Smooth muscle cell (in vitro differentiated cells): ENCODE measurements around the gene PIK3R2. TPM values are rescaled to one million over a fixed set of nuclear protein-coding genes. Genes with fewer than 3 reads are reported as not detected.

Experiments used
- DNase-seq: peaks from one replicate; lab custom pipeline; 2025; ENCODE audit not compliant: unreplicated experiment; lab: John Stamatoyannopoulos, UW
- H2AFZ ChIP-seq: fragments of 200-600 bp; sonication (generic); 2 replicates; pipeline ENCODE4 v1.6.0; 2016; ENCODE audit warnings: antibody characterized with exemption, low read depth, mild to moderate bottlenecking
- H3F3A ChIP-seq: fragments of 200-600 bp; sonication (generic); 2 replicates; pipeline ENCODE4 v1.6.0; 2017; ENCODE audit warnings: antibody characterized with exemption, low read depth
- H3K27ac ChIP-seq: fragments of 200-600 bp; sonication (generic); 2 replicates; pipeline ENCODE4 v1.5.1; 2016; ENCODE audit warnings: low read depth, mild to moderate bottlenecking
- H3K27me3 ChIP-seq: fragments of 200-600 bp; sonication (generic); 2 replicates; pipeline ENCODE4 v1.6.1; 2016; ENCODE audit warnings: low read depth, mild to moderate bottlenecking
- H3K36me3 ChIP-seq: fragments of 200-600 bp; sonication (generic); 2 replicates; pipeline ENCODE4 v1.5.1; 2016; ENCODE audit warnings: low read depth
- H3K4me1 ChIP-seq: fragments of 200-600 bp; sonication (generic); 2 replicates; pipeline ENCODE4 v1.5.1; 2016; ENCODE audit warnings: low read depth
- H3K4me2 ChIP-seq: fragments of 200-600 bp; sonication (generic); 2 replicates; pipeline ENCODE4 v1.6.0; 2016; ENCODE audit warnings: mild to moderate bottlenecking
- H3K4me3 ChIP-seq: fragments of 200-600 bp; sonication (generic); 2 replicates; pipeline ENCODE4 v1.5.1; 2016; ENCODE audit warnings: mild to moderate bottlenecking
- H3K79me2 ChIP-seq: fragments of 200-600 bp; sonication (generic); 2 replicates; pipeline ENCODE4 v1.6.0; 2016; ENCODE audit warnings: low read depth, mild to moderate bottlenecking
- H3K9ac ChIP-seq: fragments of 200-600 bp; sonication (generic); 2 replicates; pipeline ENCODE4 v1.6.0; 2016; ENCODE audit warnings: low read depth
- H3K9me3 ChIP-seq: fragments of 200-600 bp; sonication (generic); replicated peaks from 2 replicates; pipeline ENCODE4 v1.5.1; 2016; ENCODE audit warnings: low read depth
- H4K20me1 ChIP-seq: fragments of 200-600 bp; sonication (generic); 2 replicates; pipeline ENCODE4 v1.6.0; 2016; ENCODE audit warnings: low read depth
- WGBS: methylation state at CpG from one replicate; pipeline ENCODE4 v1.1.7; 2016; ENCODE audit warnings: low lambda C conversion rate; 5-methylcytosine and 5-hydroxymethylcytosine counted together
- polyA plus RNA-seq: library from polyadenylated mRNA; unstranded; fragments of >200 nt; fragmentation: Nextera tagmentation; extraction: Ambion mirVana; gene quantifications from 2 replicates; pipeline ENCODE4 v1.2.1, GENCODE V29; 2016
- total RNA-seq: library from RNA; depleted of rRNA; stranded (reverse); fragments of >200 nt; gene quantifications from 2 replicates; pipeline ENCODE4 v1.2.3, GENCODE V29; 2014
- TF ChIP-seq, protein P1 (sequence below): fragments of 200-600 bp; sonication (generic); IDR thresholded peaks from 2 replicates; pipeline ENCODE4 v1.5.1; 2017; ENCODE audit warnings: borderline replicate concordance, mild to moderate bottlenecking, antibody characterized with exemption; ENCODE audit not compliant: insufficient read depth, poor library complexity, severe bottlenecking

Gene PIK3R2
- total and polyA plus RNA-seq, 2 experiments from 2014 or later: 22.9 to 50.1 TPM

DNA sequence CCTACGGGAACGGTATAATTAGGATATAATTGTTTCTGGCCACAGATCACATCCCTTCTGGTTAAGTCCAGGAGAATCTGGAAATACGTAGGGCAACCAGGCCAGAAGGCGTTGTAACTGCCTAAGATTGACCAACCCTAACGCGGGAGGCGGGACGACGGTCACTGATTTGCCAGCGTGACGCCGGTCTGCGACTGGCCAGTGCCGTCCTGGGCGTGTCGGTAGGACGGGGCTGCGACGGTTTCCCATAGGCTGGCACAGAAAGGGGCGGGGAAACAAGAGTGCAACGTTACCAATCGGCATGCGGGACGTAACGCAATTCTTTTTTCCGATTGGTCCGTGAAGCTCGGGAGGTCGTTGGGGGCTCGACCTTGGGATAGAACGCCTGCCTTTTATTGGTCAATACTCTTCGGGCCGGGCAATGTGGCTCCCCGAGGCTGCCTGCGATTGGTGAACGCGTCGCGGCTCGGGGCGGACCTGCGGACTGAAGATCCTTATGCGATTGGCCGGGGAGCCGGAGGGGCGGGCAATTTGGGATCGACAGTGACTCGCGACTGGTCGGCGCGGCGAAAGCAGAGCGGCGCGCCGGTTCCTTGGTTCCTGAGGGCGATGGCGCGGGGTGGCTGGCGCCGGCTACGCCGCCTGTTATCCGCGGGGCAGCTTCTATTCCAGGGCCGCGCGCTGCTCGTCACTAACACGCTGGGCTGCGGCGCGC is 39.9 kb downstream of the PIK3R2 start, which contains the start of gene MPV17L2:
Gene MPV17L2, plus strand, starts transcription at position 546 of the 715 bp plus-strand sequence. Its CDS starts 64 bp downstream, at position 610.
- no peaks in the 10 kb centered on the region for H3K79me2 ChIP-seq
- no peaks in the 10 kb centered on the region for H4K20me1 ChIP-seq
- peak within 1 kb of the TSS; percentile 96 for H3K4me2 ChIP-seq
- H3K27me3 ChIP-seq: no peaks in the 10 kb centered on the region
- no peaks in the 10 kb centered on the region for H3K36me3 ChIP-seq
- peak within 1 kb of the TSS; percentile 69 for H3K27ac ChIP-seq
- peak within 1 kb of the TSS; percentile 66 for H3K9ac ChIP-seq
- H3K4me3 ChIP-seq: peak within 1 kb of the TSS; percentile 68
- peak within 1 kb of the TSS; percentile 44 for H2AFZ ChIP-seq
- TF ChIP-seq, protein P1, sequence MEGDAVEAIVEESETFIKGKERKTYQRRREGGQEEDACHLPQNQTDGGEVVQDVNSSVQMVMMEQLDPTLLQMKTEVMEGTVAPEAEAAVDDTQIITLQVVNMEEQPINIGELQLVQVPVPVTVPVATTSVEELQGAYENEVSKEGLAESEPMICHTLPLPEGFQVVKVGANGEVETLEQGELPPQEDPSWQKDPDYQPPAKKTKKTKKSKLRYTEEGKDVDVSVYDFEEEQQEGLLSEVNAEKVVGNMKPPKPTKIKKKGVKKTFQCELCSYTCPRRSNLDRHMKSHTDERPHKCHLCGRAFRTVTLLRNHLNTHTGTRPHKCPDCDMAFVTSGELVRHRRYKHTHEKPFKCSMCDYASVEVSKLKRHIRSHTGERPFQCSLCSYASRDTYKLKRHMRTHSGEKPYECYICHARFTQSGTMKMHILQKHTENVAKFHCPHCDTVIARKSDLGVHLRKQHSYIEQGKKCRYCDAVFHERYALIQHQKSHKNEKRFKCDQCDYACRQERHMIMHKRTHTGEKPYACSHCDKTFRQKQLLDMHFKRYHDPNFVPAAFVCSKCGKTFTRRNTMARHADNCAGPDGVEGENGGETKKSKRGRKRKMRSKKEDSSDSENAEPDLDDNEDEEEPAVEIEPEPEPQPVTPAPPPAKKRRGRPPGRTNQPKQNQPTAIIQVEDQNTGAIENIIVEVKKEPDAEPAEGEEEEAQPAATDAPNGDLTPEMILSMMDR: no peak
- under 1% methylated on average over 64 of the region's 74 CpGs for WGBS
- H3K4me1 ChIP-seq: peaks cover 8% of the 10 kb centered on the region
- peak; percentile 100 for DNase-seq
- peaks cover 5% of the 10 kb centered on the region for H3F3A ChIP-seq
- H3K9me3 ChIP-seq: no peaks in the 10 kb centered on the region

DNA sequence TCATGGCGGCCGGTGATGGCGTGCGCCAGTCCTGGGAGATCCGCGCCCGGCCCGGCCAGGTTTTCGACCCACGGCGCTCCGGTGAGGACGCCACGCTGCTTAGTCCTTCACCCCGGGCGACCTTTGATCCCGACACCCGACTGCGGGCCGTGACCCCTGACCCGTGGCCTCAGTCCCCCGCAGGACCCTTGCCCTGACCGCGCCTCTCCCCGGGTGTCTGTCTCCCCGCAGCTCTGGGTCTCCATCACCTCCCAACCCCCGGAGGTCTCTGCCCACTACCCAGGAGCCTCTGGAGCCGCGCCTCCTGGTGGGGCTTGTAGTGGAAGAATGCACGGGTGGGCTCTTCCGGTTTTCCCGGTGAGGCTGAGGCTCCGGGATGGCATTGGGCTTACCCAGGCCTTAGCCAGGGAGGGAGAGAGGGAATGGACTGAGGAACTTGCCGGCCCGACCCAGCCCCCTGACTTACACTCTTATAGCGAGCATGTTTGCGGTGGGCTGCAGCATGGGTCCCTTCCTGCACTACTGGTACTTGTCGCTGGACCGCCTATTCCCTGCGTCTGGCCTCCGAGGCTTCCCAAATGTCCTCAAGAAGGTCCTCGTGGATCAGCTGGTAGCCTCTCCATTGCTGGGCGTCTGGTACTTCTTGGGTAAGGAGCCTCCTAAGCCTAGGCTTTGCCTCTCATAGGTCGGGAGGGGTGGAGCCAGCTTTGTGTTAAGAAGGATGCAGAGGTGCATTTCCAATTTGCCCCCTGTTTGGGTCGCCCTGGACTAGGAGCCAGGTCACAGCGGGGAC is 40.6 kb downstream of the PIK3R2 start:
- no peaks in the 10 kb centered on the region for H3K9me3 ChIP-seq
- 6% methylated on average over 45 of the region's 46 CpGs for WGBS
- peak overlapping the region; percentile 66 for H3K9ac ChIP-seq
- H3K4me3 ChIP-seq: peak overlapping the region; percentile 68
- TF ChIP-seq, protein P1: no peak
- no peaks in the 10 kb centered on the region for H4K20me1 ChIP-seq
- DNase-seq: no peak
- H3K27ac ChIP-seq: peak overlapping the region; percentile 28
- H3K79me2 ChIP-seq: no peaks in the 10 kb centered on the region
- peak overlapping the region; percentile 44 for H2AFZ ChIP-seq
- peak overlapping the region; percentile 96 for H3K4me2 ChIP-seq
- H3K4me1 ChIP-seq: peaks cover 8% of the 10 kb centered on the region
- no peaks in the 10 kb centered on the region for H3K27me3 ChIP-seq
- peaks cover 5% of the 10 kb centered on the region for H3F3A ChIP-seq
- no peaks in the 10 kb centered on the region for H3K36me3 ChIP-seq

DNA sequence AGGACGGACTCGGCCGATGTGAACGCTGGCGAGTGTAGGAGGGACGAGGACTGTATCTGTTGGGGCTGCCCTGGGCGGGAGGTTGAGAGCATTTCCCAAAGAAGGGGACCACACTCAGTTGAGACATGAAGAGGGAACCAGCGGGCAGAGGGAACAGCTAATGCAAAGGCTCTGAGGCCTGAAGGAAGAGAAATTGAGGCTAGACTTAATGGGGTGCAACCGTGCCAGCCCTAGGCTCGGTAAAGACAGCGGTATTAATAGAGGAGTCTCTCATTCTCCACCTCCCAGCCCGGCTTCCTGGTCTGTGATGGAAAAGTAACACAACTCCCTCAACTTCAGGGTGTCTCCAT is 41.2 kb downstream of the PIK3R2 start:
- H4K20me1 ChIP-seq: no peaks in the 10 kb centered on the region
- TF ChIP-seq, protein P1: no peak
- H3K9ac ChIP-seq: peak overlapping the region; percentile 66
- no peak overlapping the region for H3K27ac ChIP-seq
- H2AFZ ChIP-seq: no peak overlapping the region
- H3K9me3 ChIP-seq: no peaks in the 10 kb centered on the region
- H3K36me3 ChIP-seq: no peaks in the 10 kb centered on the region
- H3K4me3 ChIP-seq: peak overlapping the region; percentile 68
- H3K27me3 ChIP-seq: no peaks in the 10 kb centered on the region
- H3K4me2 ChIP-seq: peak overlapping the region; percentile 96
- no peak for DNase-seq
- peaks cover 8% of the 10 kb centered on the region for H3K4me1 ChIP-seq
- no peaks in the 10 kb centered on the region for H3K79me2 ChIP-seq
- H3F3A ChIP-seq: peaks cover 5% of the 10 kb centered on the region
- WGBS: 57% methylated on average over 12 of the region's 12 CpGs
